Body of pancreas (tissue), 4 donors: Measurements from ENCODE around the gene SLC4A9.

Experiments used
- POLR2A ChIP-seq, 3 donors: fragments of 450-650 bp; IDR thresholded peaks; one replicate each; pipeline ENCODE4 v1.6.1; 2016; ENCODE audit warnings: antibody characterized with exemption in 3 of 3, mild to moderate bottlenecking in 2 of 3
- TF ChIP-seq, protein P1 (sequence below), 7 experiments: fragments of 450-650 bp in 4 of 7; fragments of 200-600 bp in 3 of 7; sonication (generic) in 3 of 7; IDR thresholded peaks; one replicate each; pipeline ENCODE4 v1.5.1; 2016 to 2019; ENCODE audit warnings: antibody characterized with exemption in 7 of 7

DNA sequence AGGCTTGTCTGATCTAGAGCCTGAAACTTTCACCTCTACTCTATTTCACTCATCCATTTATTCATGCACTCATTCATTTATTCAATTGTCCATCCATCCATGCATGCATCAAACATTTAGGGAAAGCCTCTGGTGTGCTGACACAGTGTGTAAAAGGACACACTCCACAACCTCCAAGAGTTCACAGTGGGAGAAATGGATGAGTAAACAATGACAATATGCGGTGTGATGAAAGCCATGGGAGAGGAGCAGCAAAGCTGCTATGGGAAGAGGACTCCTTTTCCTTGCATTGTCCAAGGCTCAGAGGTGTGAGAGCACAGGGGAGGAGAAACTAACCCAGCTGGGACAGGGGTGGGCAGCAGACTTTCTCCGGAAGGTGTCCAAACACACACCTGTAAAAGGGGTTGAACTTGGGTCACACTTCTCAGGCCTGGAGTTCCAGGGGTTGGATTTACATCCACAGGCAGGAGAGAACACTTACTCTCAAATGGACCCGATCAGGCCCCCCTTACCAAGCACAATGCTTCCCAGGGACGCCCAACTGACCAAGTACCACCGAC, 35.9 kb upstream of the SLC4A9 start:
- TF ChIP-seq POLR2A (IDR thresholded peaks at IDR 0.05), result no peak
- TF ChIP-seq, protein P1, sequence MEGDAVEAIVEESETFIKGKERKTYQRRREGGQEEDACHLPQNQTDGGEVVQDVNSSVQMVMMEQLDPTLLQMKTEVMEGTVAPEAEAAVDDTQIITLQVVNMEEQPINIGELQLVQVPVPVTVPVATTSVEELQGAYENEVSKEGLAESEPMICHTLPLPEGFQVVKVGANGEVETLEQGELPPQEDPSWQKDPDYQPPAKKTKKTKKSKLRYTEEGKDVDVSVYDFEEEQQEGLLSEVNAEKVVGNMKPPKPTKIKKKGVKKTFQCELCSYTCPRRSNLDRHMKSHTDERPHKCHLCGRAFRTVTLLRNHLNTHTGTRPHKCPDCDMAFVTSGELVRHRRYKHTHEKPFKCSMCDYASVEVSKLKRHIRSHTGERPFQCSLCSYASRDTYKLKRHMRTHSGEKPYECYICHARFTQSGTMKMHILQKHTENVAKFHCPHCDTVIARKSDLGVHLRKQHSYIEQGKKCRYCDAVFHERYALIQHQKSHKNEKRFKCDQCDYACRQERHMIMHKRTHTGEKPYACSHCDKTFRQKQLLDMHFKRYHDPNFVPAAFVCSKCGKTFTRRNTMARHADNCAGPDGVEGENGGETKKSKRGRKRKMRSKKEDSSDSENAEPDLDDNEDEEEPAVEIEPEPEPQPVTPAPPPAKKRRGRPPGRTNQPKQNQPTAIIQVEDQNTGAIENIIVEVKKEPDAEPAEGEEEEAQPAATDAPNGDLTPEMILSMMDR (IDR thresholded peaks at IDR 0.05), result no peak
